Measurements from ENCODE around the gene ZNF804B.

The ZNF804B gene

DNA sequence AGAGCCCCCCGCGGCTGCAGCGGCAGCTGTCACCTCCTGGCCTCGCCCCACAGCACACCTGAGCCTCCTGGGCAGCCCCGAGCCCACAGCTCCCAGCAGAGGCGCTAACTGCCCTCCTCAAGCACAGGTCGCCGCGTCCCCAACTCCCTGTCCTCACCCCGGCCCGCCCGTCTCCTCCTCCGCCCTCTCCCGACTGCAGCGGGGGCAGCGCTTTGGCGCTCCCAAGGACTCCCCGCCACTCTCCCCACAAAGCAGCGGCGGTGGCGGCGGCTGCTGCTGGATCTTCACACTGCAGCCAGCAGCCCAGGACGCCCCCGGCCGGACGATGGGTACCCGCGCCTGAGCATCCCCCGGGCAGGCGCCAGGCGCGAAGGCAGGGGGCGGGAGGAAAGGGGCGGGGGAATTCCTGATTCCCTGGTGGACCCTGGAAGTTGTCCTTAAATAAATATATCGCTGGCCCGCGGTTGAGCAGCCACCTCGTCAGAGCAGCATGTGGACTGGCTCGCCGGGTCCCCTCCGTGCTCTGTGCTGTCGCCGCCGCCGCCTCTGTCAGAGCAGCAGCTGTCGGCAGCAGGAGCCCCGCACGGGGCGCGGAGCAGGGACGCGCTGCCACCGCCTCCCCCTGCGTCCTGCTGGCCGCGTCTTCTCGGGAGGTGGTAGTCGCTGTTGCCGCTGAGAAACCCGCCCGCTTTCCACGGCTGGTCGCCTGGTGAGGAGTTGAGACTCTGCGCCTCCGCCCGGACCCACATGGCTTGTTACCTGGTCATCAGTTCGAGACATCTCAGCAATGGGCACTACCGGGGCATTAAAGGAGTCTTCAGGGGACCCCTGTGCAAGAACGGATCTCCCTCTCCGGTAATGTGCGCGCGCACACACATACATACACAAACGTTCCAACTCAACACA lies at the start of gene ZNF804B:
Gene ZNF804B, plus strand, starts transcription at position 471 of the 906 bp plus-strand sequence. Its CDS starts 277 bp downstream, at position 748.
- no peak for DNase-seq (ENCODE audit: low read depth, low spot score)

- no peak for DNase-seq (ENCODE audit: low read depth, low spot score)
These were observed 23.6 kb upstream of the ZNF804B start for GRCh38 chr7:88735920-88736319.

- no peak for DNase-seq (ENCODE audit: low read depth, low spot score)
These were observed 21.9 kb upstream of the ZNF804B start for GRCh38 chr7:88737632-88738031.

DNA sequence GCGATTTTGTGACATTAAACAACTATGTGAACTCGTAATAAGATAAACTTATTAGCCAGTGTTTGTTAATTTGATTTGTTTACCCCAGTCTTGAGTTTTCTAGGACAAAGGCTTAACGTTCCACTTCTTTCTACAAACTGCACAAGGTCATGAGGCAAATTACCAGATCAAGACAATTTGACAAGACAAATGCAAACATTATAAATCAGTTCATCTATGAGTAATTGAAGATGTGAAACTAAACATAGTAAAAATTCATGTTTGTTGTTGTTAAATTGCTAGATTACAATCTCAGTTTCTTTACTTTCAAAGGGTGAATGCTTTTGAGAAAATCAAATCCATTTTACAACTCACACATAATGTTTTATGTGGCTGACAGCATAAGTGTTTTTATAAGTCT lies 13.4 kb upstream of the ZNF804B start:
- no peak for DNase-seq (ENCODE audit: low read depth, low spot score)

DNA sequence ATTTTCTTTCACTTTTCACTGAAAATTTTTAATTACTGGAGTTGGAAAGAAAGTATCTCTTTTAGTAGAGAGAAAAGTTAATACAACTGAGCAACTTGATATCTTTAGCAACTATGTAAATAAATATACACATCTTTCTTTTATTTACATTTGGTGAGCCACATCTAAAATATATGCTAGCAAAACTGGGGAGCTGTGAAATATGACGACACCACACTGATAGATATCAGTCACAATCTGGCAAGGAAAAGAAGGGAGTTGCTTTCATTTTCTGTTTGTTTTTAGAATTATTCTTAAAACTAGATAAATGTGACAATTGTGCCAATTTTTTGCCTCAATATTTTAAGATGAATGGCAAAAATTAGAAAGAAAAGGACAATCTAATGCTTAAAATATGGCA lies 2.7 kb upstream of the ZNF804B start:
- DNase-seq (ENCODE audit: low read depth, low spot score): no peak

DNA sequence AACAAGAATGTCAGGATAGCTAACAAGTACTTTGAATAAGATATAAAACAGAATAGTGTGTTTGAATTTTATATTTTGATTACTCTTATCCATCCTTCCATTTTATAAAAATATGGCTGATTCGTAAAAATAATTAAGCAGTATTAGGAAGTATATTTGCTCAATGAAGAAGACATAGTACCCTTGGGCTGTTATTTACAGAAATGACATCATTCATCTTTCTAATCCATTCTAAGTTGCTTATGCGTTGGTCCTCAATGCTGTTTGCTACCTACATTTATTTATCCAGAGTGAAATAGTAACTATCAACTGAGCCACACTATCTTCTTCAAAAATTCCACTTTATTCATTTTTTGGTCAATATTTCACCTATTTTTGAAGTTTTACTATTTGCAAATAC lies 2.1 kb upstream of the ZNF804B start:
- no peak for DNase-seq (ENCODE audit: low read depth, low spot score)

DNA sequence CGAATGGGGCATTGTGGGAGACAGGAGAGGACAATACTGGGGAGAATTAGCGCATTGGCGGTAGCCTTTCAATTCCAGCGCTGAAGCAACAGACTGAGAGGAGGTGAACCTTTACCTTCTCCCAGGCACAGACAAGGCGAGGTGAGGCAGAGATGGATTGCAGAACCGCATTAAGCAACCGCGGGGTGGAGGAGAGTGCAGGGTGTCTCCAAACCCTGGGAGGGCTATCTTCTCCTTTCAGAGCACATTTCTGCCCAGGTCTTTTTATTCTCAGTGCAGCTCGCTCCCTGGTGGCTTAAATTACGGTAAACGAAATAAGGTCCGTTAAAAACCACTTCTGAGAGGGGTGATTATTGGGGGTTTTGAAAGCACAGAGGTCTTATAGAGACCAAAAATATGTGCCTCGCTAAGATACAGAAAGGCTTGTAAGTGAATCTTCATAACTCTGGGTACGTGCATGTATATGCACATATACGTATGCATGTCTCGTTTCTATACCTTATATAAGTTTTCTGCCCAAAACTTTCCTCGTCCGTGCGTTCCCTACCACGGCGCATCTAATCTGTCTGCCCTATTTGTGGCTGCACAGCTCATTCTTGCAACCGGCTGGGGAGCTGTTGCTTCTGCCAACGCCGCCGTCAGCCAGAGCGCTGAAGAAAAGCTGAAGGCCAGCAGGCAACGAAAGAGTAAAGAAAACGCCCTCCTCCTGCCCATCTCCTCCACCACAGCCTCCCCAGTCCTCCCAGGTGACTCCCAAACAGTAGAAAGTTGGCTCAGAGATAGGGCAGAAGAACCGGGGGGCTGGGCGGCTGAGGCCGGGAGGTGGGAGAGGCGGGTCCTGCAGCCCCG lies 895 bp upstream of the ZNF804B start:
- no peak for DNase-seq (ENCODE audit: low read depth, low spot score)

- DNase-seq (ENCODE audit: low read depth, low spot score): no peak
These were observed 626 bp downstream of the ZNF804B start for GRCh38 chr7:88760136-88760515.

- no peak for DNase-seq (ENCODE audit: low read depth, low spot score)
These were observed 2.3 kb downstream of the ZNF804B start for GRCh38 chr7:88761779-88762178.

GRCh38 chr7:88771417-88771816 lies 11.9 kb downstream of the ZNF804B start:
- no peak for DNase-seq (ENCODE audit: low read depth, low spot score)

DNA sequence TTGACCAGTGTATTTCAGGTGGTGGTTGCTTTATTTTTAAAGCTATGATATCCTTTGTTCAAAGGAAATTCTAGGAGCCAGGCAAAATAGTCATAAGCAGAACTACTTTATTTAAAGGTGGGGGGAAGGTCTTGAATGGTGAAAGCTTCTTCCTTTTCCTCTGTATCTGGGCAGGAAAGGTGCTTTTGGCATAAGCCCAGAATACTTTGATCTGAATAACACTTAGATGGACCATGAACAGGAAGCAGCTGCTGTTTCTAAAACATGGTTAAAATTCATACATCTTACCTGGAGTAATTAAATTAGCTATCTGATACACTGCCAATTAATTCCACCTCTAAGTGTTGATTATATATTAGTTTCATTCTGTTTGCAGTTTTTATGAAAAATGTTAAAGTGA lies 13.3 kb downstream of the ZNF804B start:
- DNase-seq (ENCODE audit: low read depth, low spot score): no peak

GRCh38 chr7:88775838-88776237 lies 16.3 kb downstream of the ZNF804B start:
- DNase-seq (ENCODE audit: low read depth, low spot score): no peak

GRCh38 chr7:88787777-88788176 lies 28.3 kb downstream of the ZNF804B start:
- DNase-seq (ENCODE audit: low read depth, low spot score): no peak

- DNase-seq (ENCODE audit: low read depth, low spot score): no peak
These were observed 30.1 kb downstream of the ZNF804B start for GRCh38 chr7:88789480-88790064.

- DNase-seq (ENCODE audit: low read depth, low spot score): no peak
These were observed 32.4 kb downstream of the ZNF804B start for GRCh38 chr7:88791891-88792290.

DNA sequence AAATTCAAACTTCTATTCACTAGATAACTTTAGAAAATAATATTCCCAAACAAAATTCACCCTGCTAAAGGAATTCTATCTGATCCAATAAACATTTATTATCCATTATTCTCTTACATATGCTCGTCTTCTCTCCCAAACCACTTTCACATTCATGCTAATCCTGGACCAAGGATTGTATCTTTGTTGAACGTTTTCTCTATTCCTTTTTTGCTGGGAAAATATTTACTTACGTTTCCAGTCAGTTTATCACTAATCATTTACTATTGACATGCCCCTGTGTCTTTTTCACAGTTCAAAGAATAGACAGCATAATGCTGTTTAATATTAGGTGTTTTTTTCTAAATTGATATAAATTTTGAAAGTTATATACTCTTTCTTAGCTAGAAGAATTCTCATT lies 32.9 kb downstream of the ZNF804B start:
- no peak for DNase-seq (ENCODE audit: low read depth, low spot score)

DNA sequence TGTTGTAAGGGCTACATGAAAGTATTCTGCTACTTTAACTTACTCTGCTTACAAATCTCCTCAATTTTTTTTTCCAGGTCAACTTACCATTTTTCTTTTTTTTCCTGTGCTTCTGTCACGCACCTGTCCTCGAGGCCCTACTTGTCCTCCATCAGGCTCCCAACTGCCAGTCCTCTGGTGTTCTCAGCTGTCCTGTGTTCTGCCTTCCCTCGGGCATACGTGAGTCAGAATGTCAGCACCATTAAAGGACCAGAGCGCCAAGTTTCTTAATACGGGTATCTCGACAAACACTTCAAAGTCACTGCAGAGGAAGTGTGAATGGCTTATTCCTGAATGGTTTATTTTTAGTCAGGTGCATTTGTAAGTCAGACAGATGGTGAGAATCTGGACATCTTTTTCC lies 36.1 kb downstream of the ZNF804B start, which contains the start of gene TEX47:
Gene TEX47, minus strand, starts transcription at position 185 of the 400 bp plus-strand sequence. CDS start 795 bp downstream, outside the sequence.
- DNase-seq (ENCODE audit: low read depth, low spot score): no peak

- DNase-seq (ENCODE audit: low read depth, low spot score): no peak
These were observed 41.5 kb downstream of the ZNF804B start for GRCh38 chr7:88801046-88801445.

- no peak for DNase-seq (ENCODE audit: low read depth, low spot score)
These were observed 47.0 kb downstream of the ZNF804B start for GRCh38 chr7:88806280-88807037.

- no peak for DNase-seq (ENCODE audit: low read depth, low spot score)
These were observed 59.1 kb downstream of the ZNF804B start for GRCh38 chr7:88818552-88818951.

DNA sequence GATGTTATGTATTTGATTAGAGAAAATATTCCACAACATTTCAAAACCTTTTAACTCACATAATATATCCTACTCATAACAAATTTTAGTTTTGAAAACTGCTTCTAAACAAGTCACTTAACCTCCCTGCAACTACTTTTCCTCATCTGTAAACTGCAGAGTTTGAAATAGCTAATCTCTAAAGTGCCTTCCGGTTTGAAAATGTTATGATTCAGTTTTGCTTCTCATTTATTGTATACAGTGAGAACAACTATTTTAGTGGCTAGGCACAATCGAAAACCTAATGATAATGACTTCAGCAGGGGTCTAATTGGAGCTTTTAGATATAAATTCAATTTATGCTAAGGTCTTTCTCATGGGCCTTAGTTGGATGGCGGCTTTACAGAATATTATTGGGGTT lies 66.7 kb downstream of the ZNF804B start:
- no peak for DNase-seq (ENCODE audit: low read depth, low spot score)

Measured in brain pericyte (primary cell).